GM12878 (cell line): ENCODE data around the gene SLC25A47. TPM values are rescaled to one million over a fixed set of nuclear protein-coding genes. Genes with fewer than 3 reads are reported as not detected.

Experiments used
- CTCF ChIP-seq, 3 experiments: IDR thresholded peaks in 2 of 3; conservative IDR thresholded peaks in 1 of 3; 2 replicates each; pipeline ENCODE4 v1.5.1; 2011; ENCODE audit warnings: low read depth in 3 of 3, low read length in 3 of 3, mild to moderate bottlenecking in 3 of 3, control low read depth in 2 of 3, moderate library complexity in 2 of 3, inconsistent platforms in 1 of 3, mixed read lengths in 1 of 3; ENCODE audit not compliant: control insufficient read depth in 2 of 3, insufficient read depth in 1 of 3; ENCODE audit errors: extremely low read depth in 1 of 3
- DPF2 ChIP-seq: fragments of 450-650 bp; IDR thresholded peaks from 2 replicates; pipeline ENCODE4 v1.6.1; 2017; ENCODE audit warnings: mild to moderate bottlenecking
- ELK1 ChIP-seq: IDR thresholded peaks from 2 replicates; pipeline ENCODE4 v1.6.1; 2012; ENCODE audit warnings: low read depth, low read length, improper control_type of control experiment
- IRF3 ChIP-seq: fragments of 450-650 bp; IDR thresholded peaks from 2 replicates; pipeline ENCODE4 v1.6.1; 2014; ENCODE audit warnings: mild to moderate bottlenecking
- PKNOX1 ChIP-seq: fragments of 450-650 bp; IDR thresholded peaks from 2 replicates; pipeline ENCODE4 v1.6.1; 2016; ENCODE audit warnings: mild to moderate bottlenecking
- SREBF1 ChIP-seq: IDR thresholded peaks from 2 replicates; pipeline ENCODE4 v1.6.1; 2012; ENCODE audit warnings: mild to moderate bottlenecking, low read length
- ZBTB4 ChIP-seq: fragments of 450-650 bp; formaldehyde crosslinking; IDR thresholded peaks from 2 replicates; pipeline ENCODE4 v1.4.0; 2022; ENCODE audit warnings: mild to moderate bottlenecking, moderate library complexity
- polyA plus RNA-seq, 11 experiments: library from polyadenylated mRNA; depleted of rRNA in 4 of 11; unstranded in 6 of 11; stranded (reverse) in 5 of 11; fragments of >200 nt; fragmentation: Nextera tagmentation in 4 of 11; fragmentation: Illumina TruSeq in 1 of 11; extraction: Ambion mirVana in 4 of 11; extraction: Trizol in 1 of 11; gene quantifications; 1 replicate in 1 of 11; 2 replicates in 10 of 11; pipeline versions ENCODE4 v1.2.1 to v1.2.3, GENCODE V29; 2011 to 2016; ENCODE audit warnings: inconsistent platforms in 2 of 11, missing spikeins in 2 of 11, low read depth in 1 of 11
- total RNA-seq, 4 experiments: library from RNA; depleted of rRNA in 3 of 4; stranded (reverse); fragments of >200 nt in 3 of 4; fragmentation: Illumina TruSeq in 1 of 4; extraction: Trizol in 1 of 4; gene quantifications; 2 replicates each; pipeline versions ENCODE4 v1.2.1 to v1.2.3, GENCODE V29; 2013 to 2021

SLC25A47 gene
- total and polyA plus RNA-seq, 10 of the 15 experiments (the other 5 are each of a cell fraction or from before 2014, with no cell fraction given): 0.14 TPM; not detected in 9

GRCh38 chr14:100293497-100294212, 29.5 kb upstream of the SLC25A47 start (continued):
- no peak for TF ChIP-seq ELK1
- no peak for TF ChIP-seq ZBTB4
- TF ChIP-seq IRF3: no peak
- no peak for TF ChIP-seq PKNOX1
- no peak for TF ChIP-seq DPF2
- no peak for TF ChIP-seq CTCF (IDR thresholded peaks at IDR 0.05 in 2 of 3, conservative IDR thresholded peaks at IDR 0.05 in 1 of 3; ENCODE audit: control insufficient read depth in 2 of 3, extremely low read depth in 1 of 3, insufficient read depth in 1 of 3, low read depth in 3 of 3, low read length in 3 of 3)
- TF ChIP-seq SREBF1: no peak
